Neutrophil (primary cell): Measurements from ENCODE around the gene GTSE1.

Experiments
- H3K27ac ChIP-seq: fragments of 200-600 bp; sonication (generic); 2 replicates; pipeline ENCODE4 v1.5.1; 2016; ENCODE audit warnings: mild to moderate bottlenecking, moderate library complexity
- H3K27me3 ChIP-seq: fragments of 200-600 bp; sonication (generic); 2 replicates; pipeline ENCODE4 v1.6.0; 2016; ENCODE audit warnings: mild to moderate bottlenecking
- H3K36me3 ChIP-seq: fragments of 200-600 bp; sonication (generic); 2 replicates; pipeline ENCODE4 v1.5.1; 2017
- H3K4me1 ChIP-seq, 2 experiments: fragments of 200-600 bp in 1 of 2; sonication (generic) in 1 of 2; 1 replicate in 1 of 2; 2 replicates in 1 of 2; pipeline versions ENCODE4 v1.5.1 to v1.6.1; 2013 to 2016; ENCODE audit warnings: low read depth in 1 of 2, low read length in 1 of 2, mild to moderate bottlenecking in 1 of 2, moderate library complexity in 1 of 2; ENCODE audit not compliant: control insufficient read depth in 1 of 2, insufficient read depth in 1 of 2
- H3K4me3 ChIP-seq, 2 experiments: fragments of 200-600 bp in 1 of 2; sonication (generic) in 1 of 2; 1 replicate in 1 of 2; 2 replicates in 1 of 2; pipeline ENCODE4 v1.5.1; 2013 to 2016; ENCODE audit warnings: low read depth in 1 of 2, low read length in 1 of 2, mild to moderate bottlenecking in 1 of 2, moderate library complexity in 1 of 2
- H3K9me3 ChIP-seq: fragments of 200-600 bp; sonication (generic); 2 replicates; pipeline ENCODE4 v1.5.1; 2016
- TF ChIP-seq, protein P1 (sequence below): fragments of 200-600 bp; sonication (generic); IDR thresholded peaks from 2 replicates; pipeline ENCODE4 v1.5.1; 2016; ENCODE audit warnings: antibody characterized with exemption

The GTSE1 gene

DNA sequence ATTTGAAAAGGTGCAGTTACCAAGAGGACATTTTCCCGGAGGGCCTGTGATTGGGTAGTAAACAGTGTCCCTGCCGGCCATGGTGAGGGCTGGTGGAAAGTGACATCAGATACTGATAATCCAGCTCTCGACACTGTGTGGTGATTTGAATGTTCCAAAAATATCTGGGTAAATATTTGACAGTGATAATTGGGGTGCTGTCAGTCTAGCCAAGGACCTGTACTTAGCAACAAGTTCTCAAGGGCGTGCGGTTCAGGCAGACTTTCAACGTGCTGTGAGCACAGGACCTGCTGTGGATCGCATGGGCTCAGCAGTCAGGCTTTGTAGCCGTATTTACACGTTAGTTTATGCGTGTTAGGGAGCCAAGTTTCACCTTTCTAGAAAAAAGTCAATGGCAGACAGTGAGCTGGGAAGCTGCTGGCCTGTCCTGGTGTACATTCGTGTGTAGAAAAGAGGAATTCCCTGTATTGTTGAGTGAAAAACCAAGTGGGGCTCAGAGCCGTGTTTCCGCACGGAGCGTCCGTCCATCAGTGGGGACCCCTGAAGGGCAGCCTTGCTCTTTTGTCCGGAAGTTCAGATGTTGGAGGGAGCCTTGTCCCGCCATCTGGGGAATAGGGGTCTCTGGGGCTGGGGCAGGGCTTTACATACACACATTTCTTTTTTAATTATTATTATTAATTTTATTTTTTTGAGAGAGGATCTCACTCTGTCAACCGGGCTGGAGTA, 50.2 kb downstream of the GTSE1 start:
- Histone ChIP-seq H3K27ac (no peak overlapping the region), H3K4me1 (no peaks in the 10 kb centered on the region), H3K36me3 (peaks cover 93% of the 10 kb centered on the region), H3K4me3 (no peak overlapping the region), H3K27me3 (no peaks in the 10 kb centered on the region), H3K9me3 (no peaks in the 10 kb centered on the region)
- TF ChIP-seq, protein P1, sequence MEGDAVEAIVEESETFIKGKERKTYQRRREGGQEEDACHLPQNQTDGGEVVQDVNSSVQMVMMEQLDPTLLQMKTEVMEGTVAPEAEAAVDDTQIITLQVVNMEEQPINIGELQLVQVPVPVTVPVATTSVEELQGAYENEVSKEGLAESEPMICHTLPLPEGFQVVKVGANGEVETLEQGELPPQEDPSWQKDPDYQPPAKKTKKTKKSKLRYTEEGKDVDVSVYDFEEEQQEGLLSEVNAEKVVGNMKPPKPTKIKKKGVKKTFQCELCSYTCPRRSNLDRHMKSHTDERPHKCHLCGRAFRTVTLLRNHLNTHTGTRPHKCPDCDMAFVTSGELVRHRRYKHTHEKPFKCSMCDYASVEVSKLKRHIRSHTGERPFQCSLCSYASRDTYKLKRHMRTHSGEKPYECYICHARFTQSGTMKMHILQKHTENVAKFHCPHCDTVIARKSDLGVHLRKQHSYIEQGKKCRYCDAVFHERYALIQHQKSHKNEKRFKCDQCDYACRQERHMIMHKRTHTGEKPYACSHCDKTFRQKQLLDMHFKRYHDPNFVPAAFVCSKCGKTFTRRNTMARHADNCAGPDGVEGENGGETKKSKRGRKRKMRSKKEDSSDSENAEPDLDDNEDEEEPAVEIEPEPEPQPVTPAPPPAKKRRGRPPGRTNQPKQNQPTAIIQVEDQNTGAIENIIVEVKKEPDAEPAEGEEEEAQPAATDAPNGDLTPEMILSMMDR = no peak

DNA sequence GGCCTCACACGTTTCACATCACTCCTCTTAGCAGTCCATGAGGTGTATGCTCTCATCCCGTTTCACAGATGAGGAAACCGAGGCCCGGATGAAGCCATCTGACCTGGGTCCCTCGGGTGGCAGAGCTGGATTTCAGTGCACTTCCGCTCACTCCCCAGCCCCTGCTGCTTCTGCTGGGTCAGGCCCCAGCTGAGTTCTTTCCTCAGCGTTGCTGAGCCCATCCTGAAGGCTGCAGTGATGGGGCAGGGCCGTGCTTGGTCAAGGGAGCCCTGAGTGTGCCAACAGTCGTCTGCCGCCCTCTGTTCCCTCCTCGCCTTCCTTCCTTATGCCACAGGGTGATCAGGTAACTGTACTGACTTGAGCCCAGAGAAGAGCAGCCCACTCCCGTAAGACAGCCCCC, 51.0 kb downstream of the GTSE1 start:
- Histone ChIP-seq H3K9me3 (no peaks in the 10 kb centered on the region), H3K36me3 (peaks cover 93% of the 10 kb centered on the region), H3K27me3 (no peaks in the 10 kb centered on the region), H3K4me1 (no peaks in the 10 kb centered on the region), H3K4me3 (no peak overlapping the region), H3K27ac (no peak overlapping the region)
- TF ChIP-seq, protein P1 = no peak

DNA sequence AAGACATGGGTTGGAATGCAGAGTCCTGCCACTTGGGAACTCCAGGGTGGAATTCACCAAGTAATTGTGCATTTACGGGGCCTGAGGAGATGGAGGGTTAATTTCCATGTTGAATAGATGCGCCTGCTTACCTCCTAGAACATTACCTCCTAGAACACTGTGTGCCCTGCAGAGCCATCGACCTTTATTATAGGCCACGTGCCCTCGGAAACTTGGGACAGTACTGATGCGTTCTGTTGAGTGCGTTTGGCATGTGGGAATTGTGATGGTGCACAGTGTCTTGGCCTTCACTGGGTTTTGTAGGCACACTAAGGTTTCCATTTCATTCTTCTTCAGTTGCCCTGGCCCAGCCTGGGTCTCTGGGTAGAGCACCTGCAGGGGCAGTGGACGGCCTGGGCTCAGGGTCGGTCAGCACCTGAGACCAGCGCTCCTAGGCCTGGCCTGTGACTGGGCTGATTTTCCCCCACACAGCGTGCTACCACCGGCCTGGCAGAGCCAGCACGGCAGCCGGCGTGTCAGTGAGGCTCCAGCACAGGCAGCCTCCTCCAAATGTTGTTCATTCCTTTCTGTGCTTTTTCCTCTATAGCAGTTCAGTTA, 51.5 kb downstream of the GTSE1 start:
- H3K4me3 ChIP-seq = no peak overlapping the region

DNA sequence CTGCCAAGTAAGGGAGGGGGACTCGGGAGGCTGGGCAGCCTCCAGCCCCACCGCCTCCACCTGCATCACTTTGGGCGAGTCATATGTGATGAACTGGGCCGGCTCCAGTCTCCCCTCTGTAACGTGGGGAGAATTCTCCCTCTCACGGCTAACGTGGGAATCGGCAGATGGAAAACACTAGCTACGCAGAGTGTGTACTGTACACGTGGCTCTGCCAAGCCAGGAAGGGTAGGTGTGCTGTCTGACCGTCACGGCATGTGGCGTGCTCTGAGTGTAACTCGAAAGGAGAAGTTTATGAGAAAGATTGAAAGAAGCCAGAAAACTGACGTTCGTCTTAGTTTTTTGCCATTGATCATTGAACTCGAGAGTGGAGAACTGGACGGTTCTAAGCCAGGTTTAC, 52.6 kb downstream of the GTSE1 start:
- H3K4me3 ChIP-seq = no peak overlapping the region
- no peaks in the 10 kb centered on the region for H3K27me3 ChIP-seq
- no peak overlapping the region for H3K27ac ChIP-seq
- TF ChIP-seq, protein P1 = no peak
- H3K36me3 ChIP-seq = peaks cover 96% of the 10 kb centered on the region
- no peaks in the 10 kb centered on the region for H3K4me1 ChIP-seq
- no peaks in the 10 kb centered on the region for H3K9me3 ChIP-seq

More for the DNA sequence above, 51.5 kb downstream of the GTSE1 start:
- Histone ChIP-seq H3K9me3 (no peaks in the 10 kb centered on the region), H3K27me3 (no peaks in the 10 kb centered on the region), H3K4me1 (no peaks in the 10 kb centered on the region), H3K36me3 (peaks cover 95% of the 10 kb centered on the region), H3K27ac (no peak overlapping the region)
- TF ChIP-seq, protein P1 = no peak

DNA sequence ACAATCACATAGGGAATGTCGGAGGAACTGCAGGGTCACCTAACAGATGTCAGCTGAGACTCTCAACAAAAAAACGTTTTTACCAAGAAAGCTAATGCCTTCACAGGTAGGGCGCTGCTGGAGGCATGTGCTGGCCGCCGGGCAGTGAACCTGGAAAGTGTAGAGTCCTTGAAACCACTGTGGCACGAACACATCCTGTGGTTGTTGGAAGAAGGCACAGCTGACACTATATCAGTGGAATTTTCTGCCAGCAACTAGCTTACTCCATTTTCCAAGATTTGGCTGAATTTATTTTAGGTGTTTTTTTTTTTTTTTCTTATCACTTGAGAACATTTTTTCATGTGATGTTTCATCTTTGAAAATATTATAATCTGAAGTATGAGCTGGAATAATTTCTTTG, 53.0 kb downstream of the GTSE1 start:
- Histone ChIP-seq H3K4me3 (no peak overlapping the region), H3K36me3 (peaks cover 96% of the 10 kb centered on the region), H3K27ac (no peak overlapping the region)

More for the DNA sequence above, 53.0 kb downstream of the GTSE1 start:
- no peaks in the 10 kb centered on the region for H3K27me3 ChIP-seq
- no peaks in the 10 kb centered on the region for H3K9me3 ChIP-seq
- no peaks in the 10 kb centered on the region for H3K4me1 ChIP-seq
- TF ChIP-seq, protein P1 = no peak
